Type B pancreatic cell (in vitro differentiated cells): ENCODE data around the gene FAHD2A. TPM values are rescaled to one million over a fixed set of nuclear protein-coding genes. Genes with fewer than 3 reads are reported as not detected.

Source experiments
- DNase-seq: peaks from one replicate; pipeline ENCODE4 v3.0.0; 2021; ENCODE audit warnings: mixed read lengths; ENCODE audit not compliant: unreplicated experiment; ENCODE audit errors: extremely low spot score
- H3K27ac Mint-ChIP-seq: 2 replicates; pipeline ENCODE4 v1.8.0; 2021; ENCODE audit warnings: mild to moderate bottlenecking, mixed read lengths
- H3K27me3 Mint-ChIP-seq: 2 replicates; pipeline ENCODE4 v1.8.0; 2021; ENCODE audit warnings: mixed read lengths
- H3K36me3 Mint-ChIP-seq: 2 replicates; pipeline ENCODE4 v1.8.0; 2021; ENCODE audit warnings: mixed read lengths
- H3K4me1 Mint-ChIP-seq: one replicate; pipeline ENCODE4 v1.8.0; 2021; ENCODE audit warnings: mixed read lengths; ENCODE audit not compliant: unreplicated experiment
- H3K4me3 Mint-ChIP-seq: 2 replicates; pipeline ENCODE4 v1.8.0; 2021; ENCODE audit warnings: mild to moderate bottlenecking, mixed read lengths
- H3K9me3 Mint-ChIP-seq: 2 replicates; pipeline ENCODE4 v1.8.0; 2021; ENCODE audit warnings: mixed read lengths
- total RNA-seq: library from RNA; stranded (reverse); gene quantifications from 2 replicates; pipeline ENCODE4 v1.2.1, GENCODE V29; 2021; ENCODE audit warnings: low replicate concordance
- TF ChIP-seq, protein P1 (sequence below): fragments of 200-600 bp; sonication (generic); conservative IDR thresholded peaks from 2 replicates; pipeline ENCODE4 v1.5.0; 2021; ENCODE audit warnings: antibody characterized with exemption, mild to moderate bottlenecking

Gene FAHD2A
- total RNA-seq, 1 donor from 2014 or later: 39.2 TPM

DNA sequence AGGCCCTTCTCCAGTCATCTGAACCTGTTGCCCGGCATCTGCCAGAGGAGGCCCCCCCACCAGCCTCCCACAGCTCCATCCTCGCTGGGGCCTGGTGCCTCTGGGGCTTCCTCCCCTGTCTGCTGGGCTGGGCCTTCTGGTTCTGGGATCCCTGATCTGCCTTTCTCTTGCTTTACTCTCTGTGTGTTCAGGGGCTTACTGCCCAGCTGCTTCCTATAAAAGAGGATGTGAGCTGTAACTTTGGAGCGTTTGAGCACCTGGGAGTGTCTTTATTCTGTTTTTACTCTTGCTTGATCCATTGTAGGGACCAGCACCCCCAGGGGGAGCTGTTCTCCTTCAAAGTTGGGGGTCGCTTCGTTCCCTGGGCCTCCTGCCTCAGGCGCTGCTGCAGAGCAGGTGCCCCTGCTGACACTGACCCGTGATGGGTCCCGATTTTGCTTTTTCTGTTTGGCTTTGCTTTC, 23.1 kb upstream of the FAHD2A start:
- no peaks in the 10 kb centered on the region for H3K9me3 Mint-ChIP-seq
- H3K4me3 Mint-ChIP-seq: no peak overlapping the region
- TF ChIP-seq, protein P1, sequence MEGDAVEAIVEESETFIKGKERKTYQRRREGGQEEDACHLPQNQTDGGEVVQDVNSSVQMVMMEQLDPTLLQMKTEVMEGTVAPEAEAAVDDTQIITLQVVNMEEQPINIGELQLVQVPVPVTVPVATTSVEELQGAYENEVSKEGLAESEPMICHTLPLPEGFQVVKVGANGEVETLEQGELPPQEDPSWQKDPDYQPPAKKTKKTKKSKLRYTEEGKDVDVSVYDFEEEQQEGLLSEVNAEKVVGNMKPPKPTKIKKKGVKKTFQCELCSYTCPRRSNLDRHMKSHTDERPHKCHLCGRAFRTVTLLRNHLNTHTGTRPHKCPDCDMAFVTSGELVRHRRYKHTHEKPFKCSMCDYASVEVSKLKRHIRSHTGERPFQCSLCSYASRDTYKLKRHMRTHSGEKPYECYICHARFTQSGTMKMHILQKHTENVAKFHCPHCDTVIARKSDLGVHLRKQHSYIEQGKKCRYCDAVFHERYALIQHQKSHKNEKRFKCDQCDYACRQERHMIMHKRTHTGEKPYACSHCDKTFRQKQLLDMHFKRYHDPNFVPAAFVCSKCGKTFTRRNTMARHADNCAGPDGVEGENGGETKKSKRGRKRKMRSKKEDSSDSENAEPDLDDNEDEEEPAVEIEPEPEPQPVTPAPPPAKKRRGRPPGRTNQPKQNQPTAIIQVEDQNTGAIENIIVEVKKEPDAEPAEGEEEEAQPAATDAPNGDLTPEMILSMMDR: peak; percentile 42
- H3K4me1 Mint-ChIP-seq: no peaks in the 10 kb centered on the region
- no peak overlapping the region for H3K27ac Mint-ChIP-seq
- DNase-seq: peak; percentile 53
- H3K36me3 Mint-ChIP-seq: no peaks in the 10 kb centered on the region
- peaks cover 8% of the 10 kb centered on the region for H3K27me3 Mint-ChIP-seq

DNA sequence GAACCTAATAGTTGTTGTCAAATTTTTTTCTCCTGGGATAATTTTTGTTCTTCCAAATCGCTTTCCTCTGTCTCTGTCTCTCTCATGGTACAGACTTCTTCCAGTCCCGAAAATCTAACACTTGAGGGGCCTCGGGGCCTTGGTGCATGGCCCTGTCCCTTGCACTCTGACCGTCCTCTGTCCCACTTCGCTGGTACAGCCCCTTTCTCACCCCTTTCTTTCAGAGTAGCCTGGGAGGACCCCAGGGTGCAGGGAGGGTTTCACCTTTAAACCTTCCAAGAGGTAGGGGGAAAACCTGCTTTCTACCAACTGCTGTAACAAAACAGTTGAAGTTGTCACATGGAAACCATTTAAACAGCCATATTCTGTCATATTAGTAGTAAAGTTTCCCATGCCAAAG, 22.2 kb upstream of the FAHD2A start:
- Mint-ChIP-seq H3K36me3 (no peaks in the 10 kb centered on the region), H3K27me3 (peaks cover 8% of the 10 kb centered on the region), H3K27ac (no peak overlapping the region), H3K9me3 (no peaks in the 10 kb centered on the region), H3K4me1 (no peaks in the 10 kb centered on the region), H3K4me3 (no peak overlapping the region)
- DNase-seq: no peak
- TF ChIP-seq, protein P1: no peak

DNA sequence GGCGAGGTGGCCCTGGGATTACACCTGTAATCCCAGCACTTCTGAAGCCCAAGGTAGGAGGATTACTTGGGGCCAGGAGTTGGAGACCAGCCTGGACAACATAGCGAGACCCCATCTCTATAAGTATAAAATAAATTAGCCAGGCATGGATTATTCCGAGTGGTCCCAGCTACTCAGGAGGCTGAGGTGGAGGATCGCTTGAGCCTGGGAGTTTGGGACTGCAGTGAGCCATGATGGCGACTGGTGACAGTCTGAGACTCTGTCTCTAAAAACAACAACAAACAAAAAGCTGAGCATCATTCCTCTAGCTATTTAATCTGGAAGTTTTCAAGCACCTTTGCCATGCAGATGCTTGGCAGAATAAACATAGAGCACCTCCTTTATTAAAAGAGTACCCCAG, 21.8 kb upstream of the FAHD2A start:
- no peaks in the 10 kb centered on the region for H3K9me3 Mint-ChIP-seq
- H3K4me1 Mint-ChIP-seq: no peaks in the 10 kb centered on the region
- TF ChIP-seq, protein P1: no peak
- DNase-seq: no peak
- H3K36me3 Mint-ChIP-seq: no peaks in the 10 kb centered on the region
- H3K4me3 Mint-ChIP-seq: no peak overlapping the region
- H3K27ac Mint-ChIP-seq: no peak overlapping the region
- peaks cover 8% of the 10 kb centered on the region for H3K27me3 Mint-ChIP-seq

DNA sequence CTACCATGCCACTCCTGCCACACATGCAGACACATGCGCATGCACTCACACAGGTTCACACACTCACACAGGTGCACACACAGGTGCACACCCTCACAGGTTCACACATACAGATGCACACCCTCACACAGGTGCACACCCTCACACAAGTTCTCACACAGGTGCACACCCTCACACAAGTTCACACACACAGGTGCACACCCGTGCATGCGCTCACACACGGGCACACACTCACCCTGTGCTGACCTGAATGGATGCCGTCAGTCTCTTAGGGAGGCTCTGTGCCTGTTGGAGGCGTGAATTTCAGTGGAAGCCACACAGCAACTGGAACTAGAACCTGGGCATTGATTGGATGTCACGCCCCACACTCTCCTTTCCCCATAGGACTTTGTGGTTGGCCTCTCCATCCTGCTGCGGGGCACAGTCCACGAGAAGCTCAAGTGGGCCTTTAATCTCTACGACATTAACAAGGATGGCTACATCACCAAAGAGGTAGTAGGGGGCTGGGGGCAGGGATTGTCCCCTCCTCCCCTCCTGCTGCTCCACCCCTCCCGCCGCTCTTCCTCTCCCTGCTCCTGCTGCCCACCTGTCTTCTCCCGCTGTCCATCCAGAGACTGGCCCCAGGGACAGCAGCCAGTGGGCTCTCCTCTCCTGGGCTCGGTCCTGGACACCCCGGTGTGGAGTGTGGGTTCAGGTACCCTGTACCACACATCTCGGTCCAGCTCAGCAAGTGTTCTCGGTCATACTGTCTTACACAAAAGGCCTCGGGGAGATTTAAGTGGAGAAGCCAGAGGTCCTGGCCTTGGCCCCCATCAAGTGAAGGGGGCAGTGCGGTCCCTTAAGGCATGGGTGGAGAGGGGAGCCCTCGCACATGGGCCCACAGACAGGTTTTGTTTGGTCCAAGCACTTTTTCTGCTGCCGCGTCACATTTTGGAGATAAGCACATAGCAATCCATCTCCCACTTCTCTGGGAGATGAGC, 21.0 kb upstream of the FAHD2A start:
- no peak for DNase-seq

DNA sequence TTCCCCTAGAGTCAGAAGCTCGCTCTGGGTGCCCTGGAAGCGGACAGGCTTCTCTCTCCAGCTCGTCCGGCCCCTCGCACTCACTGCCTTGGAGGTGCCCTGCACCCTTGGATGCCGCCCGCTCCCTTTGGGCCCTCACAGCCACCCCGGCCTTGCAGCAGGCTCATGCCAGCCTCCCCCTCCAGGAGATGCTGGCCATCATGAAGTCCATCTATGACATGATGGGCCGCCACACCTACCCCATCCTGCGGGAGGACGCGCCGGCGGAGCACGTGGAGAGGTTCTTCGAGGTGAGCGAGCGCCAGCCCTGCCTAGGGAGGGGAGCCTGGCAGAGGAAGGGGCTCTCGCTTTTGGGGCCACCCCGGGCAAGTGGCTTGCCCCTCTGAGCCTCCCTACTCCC, 20.3 kb upstream of the FAHD2A start:
- Mint-ChIP-seq H3K27me3 (peaks cover 9% of the 10 kb centered on the region), H3K4me1 (no peaks in the 10 kb centered on the region), H3K36me3 (no peaks in the 10 kb centered on the region), H3K4me3 (no peak overlapping the region), H3K9me3 (no peaks in the 10 kb centered on the region), H3K27ac (no peak overlapping the region)
- DNase-seq: no peak
- TF ChIP-seq, protein P1: no peak

More for the DNA sequence above, 21.0 kb upstream of the FAHD2A start:
- Mint-ChIP-seq H3K4me1 (no peaks in the 10 kb centered on the region), H3K27me3 (peaks cover 11% of the 10 kb centered on the region), H3K9me3 (no peaks in the 10 kb centered on the region), H3K27ac (no peak overlapping the region), H3K4me3 (no peak overlapping the region), H3K36me3 (no peaks in the 10 kb centered on the region)
- TF ChIP-seq, protein P1: no peak
